GM18951 (cell line): Measurements from ENCODE around the gene ULK1.
"Not testable (repeated sequence)": the region's sequence is repeated elsewhere in the genome, so short reads cannot be mapped to it uniquely, and the experiment has no call there.

ENCODE experiments used
- POLR2A ChIP-seq: IDR thresholded peaks from 4 replicates; pipeline ENCODE4 v1.6.1; 2011; ENCODE audit warnings: mild to moderate bottlenecking; ENCODE audit not compliant: insufficient read length, insufficient read depth; ENCODE audit errors: extremely low read depth
- in situ Hi-C: fragments of 300-500 bp; cut with MboI; formaldehyde crosslinking; loops from one replicate; pipeline ENCODE4 v1.12.0; 2022; ENCODE audit warnings: low sequenced_read_pairs, mixed read lengths, inconsistent platforms; ENCODE audit not compliant: unreplicated experiment

Gene ULK1

DNA sequence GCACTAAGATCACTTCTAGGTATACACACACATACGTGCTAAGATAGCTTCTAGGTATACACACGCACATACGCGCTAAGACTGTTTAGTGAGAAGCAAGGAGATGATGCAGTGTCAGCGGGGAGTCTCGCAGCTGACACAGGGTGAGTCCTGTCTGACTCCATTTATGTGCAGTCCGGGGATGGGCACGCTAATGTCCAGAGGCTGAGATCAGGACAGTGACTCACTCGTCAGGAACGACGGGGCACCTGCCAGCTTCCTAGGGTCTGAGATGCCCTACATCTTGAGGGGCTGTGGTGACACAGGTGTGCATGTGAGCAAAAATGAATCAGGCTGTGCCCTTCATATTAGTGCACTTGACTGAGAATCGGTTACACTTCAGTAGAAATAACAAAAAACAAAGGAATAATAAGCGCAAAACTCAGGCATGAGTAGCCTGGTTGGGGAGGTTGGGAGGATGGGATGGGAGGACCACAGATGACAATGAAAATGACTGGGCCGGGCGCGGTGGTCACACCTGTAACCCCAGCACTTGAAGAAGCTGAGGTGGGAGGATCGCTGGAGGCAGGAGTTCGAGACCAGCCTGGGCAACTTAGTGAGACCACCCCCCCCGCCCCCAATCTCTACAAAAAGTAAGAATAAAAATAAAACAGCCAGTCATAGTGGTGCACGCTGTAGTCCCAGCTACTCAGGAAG lies 29.1 kb upstream of the ULK1 start:
- no peak for TF ChIP-seq POLR2A
- in situ Hi-C loops, result no loop called here

DNA sequence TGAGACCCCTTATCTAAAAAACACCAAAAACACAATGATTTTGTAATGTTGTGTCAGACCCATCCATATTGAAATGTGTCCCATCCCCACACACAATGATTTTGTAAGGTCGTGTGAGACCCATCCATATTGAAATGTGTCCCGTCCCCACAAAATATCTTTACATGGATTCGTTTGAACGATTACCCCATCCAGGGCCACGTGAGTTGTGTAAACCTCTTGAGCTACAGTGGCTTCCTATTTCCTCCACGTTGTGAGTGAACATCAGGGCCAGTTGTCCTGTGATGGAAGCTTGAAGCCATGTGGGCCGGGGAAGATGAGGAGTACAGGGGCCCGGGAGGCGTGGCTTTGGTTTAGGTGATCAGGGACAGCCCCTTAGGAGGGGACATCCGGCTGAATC lies 27.0 kb upstream of the ULK1 start:
- no peak for TF ChIP-seq POLR2A
- in situ Hi-C loops, result no loop called here

DNA sequence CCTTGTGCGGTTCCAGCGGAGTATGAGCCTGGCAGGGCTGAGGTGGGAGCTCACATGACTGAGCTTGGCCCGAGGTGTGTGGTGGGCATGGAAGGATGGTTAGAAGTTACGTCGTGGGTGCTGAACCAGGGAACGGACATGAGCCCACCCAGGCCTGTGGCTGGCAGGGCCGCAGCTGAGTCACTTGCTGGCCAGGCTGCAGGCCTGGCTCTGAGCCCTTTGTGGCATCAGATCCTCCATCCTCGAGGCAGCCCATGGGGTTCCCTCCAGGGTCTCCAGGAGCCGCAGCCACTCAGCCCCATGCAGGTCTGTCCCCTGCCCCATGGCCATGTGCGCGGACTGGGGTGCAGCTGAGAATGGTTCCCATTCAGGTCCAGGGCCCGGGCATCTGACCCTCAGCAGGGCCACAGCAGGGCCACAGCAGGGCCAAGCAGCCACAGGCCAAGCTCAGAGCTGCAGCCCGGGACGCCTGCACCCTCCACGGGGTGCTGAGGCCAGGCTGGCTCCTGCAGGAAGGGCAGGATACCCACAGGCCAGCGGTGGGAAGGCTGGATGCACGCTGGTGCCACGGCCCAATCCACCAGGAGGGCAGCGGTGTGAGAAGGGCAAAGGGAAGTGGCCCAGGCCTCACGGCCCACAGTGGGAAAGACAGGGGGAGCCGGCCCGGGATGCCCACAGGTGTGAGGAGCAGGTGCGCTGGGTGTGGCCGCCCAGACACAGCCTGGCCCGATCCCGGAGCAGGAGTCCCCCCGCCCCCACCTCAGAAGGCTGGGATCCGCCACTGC lies 26.3 kb upstream of the ULK1 start:
- no peak for TF ChIP-seq POLR2A
- in situ Hi-C loops, result no loop called here

DNA sequence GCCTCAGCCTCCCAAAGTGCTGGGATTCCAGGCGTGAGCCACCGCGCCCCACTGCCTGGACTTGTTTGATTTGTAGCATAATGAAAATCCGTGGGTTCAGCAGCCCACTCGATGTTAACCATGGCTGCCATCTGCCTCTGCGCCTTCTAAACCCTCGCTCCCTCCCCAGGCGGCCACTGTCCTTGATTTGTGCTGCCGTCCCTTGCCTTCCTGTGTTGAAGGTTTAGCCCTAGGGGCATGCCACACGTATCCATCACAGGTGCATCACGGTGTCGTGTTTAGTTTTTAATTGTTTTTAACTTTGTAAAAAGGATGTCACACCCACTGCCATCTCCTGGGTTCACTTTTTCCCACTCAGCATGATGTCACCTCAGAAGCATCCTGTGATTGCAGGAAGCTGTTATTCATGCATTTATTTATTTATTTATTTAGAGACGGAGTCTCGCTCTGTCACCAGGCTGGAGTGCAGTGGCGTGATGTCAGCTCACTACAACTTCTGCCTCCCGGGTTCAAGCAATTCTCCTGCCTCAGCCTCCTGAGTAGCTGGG lies 24.5 kb upstream of the ULK1 start:
- in situ Hi-C loops, result no loop called here

DNA sequence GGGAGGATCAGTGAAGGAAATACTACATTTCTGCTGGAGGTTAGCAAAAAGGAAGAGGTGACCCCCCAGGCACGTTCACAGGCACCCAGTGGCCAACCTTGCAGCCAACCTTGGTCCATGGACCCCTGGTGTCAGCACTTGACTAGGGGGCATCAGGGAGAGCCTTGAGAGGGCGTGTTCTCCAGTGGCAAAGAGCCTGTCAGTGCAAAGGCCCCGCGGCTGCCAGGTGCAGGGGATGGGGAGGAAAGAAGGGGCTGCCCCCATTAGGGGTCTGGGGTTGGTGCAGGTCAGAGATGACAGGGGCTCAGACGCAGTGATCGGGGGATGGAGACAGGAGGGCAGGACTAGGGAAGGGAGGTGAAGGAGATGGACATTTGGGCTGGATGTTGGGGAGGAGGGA lies 22.7 kb upstream of the ULK1 start:
- no peak for TF ChIP-seq POLR2A
- in situ Hi-C loops, result no loop called here

More for the DNA sequence above, 24.5 kb upstream of the ULK1 start:
- TF ChIP-seq POLR2A, result no peak

DNA sequence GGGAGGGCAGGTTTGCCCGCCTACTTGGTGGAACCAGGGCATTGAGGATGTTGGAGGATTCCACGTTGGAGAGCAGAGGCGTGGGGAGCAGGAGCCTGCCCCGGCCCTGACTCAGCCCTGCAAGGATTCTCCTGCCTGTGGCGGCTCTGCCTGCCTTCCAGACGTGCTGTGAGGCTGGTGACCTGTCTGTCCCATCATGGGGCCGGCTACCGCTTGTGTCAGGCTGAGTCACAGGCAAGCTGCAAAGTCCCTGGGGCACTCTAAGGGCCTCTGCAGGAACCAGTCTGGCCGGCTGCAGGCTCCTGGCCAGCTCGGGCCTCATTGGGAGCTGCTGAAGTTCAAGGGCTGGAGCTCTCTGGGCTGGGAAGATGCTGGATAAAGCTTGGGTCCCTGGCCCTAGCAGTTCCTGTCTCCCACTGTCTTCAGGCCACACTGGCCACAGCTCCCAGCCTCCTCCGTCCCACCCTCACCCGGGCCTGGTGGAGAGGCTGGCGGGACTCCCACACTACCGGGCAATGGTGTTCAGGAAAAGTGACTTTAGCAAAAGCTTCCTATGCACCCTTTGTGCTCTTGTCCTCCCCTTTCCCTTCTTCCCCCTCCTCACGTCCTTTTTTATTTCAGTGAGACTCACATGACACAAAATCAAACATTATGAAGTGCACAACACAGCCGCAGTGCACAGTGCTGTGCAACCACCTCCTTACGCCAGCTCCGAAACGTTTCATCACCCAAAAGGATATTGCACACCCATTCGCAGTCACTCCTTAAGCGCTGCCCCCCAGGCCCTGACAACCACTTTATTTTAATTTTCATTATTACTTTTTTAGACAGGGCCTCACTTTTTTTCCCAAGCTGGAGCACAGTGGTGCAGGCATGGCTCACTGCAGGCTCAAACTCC lies 22.0 kb upstream of the ULK1 start:
- TF ChIP-seq POLR2A, result no peak
- in situ Hi-C loops, result no loop called here

DNA sequence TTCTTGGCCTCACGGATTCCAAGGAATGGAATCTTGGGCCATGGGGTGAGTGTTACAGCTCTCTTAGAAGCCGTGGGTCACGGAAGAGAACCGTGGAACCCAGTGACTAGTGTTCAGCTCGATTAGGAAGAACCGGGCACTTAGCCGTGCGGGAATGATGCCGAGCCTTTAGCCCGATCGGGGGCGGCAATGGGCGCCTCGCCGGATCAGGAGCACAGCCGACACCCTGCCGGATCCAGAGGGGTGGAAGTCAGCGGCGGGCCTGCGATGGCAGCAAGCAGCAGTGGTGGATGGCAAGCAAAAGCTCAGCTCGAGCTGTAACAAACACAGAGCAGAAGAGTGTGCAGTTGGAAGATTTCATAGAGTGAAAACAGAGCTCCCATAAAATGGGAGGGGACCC lies 21.1 kb upstream of the ULK1 start:
- in situ Hi-C loops, result no loop called here

DNA sequence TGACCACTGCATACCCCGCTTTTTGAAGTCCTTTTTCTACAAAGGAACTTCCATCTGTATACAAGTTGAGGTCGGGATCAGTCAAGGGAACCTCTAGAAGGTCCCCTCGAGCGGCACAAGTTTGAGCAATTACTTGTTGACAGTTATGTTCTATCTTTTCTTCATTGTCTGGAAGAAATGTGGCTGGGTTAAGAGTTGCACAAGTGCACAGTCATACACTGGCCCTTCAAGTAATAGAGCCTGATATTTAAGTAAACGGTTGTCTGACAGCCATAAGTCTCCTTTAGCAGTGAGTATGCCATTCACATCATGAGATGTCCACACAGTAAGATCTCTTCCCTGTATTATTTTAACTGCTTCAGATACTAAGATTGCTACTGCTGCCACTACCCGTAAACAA lies 19.4 kb upstream of the ULK1 start:
- in situ Hi-C loops, result not testable (repeated sequence)

More for the DNA sequence above, 21.1 kb upstream of the ULK1 start:
- TF ChIP-seq POLR2A, result no peak

DNA sequence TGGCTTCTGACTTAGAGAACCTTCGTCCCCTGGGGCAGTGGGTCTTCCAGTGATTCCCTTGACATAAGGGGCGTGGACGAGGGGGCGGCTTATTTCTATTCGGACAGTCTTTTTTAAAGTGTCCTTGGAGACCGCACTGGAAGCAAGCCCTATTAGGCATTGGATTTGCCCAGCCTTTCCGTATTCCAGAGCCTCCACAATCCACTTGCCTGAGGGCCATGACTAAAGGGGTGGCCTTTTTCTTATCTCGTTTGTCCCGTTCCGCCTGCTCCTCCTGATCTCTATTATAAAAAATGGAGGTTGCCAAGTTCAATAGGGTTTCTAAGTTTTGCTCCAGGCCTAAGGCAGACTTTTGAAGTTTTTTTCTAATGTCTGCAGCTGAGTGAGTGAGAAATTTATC lies 17.2 kb upstream of the ULK1 start:
- in situ Hi-C loops, result not testable (repeated sequence)

DNA sequence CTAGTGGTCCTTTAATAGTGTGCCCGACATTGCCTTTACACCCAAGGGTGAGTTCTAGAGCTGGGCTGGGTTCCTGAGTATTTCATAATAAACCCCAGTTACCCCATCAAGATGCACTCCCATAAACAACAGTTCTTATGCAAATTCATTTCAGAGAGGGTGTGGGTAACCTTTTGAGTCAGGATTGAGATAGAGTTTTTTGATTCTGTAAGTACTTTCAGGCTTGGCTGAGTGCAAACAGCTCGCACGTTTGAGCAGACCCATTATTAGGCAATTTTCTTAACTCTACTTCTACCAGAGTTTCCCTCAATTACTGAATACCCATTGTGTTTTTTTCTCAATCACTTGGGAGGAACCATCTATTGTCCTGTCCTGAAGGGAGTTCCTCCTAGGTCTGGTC lies 16.0 kb upstream of the ULK1 start:
- in situ Hi-C loops, result not testable (repeated sequence)

DNA sequence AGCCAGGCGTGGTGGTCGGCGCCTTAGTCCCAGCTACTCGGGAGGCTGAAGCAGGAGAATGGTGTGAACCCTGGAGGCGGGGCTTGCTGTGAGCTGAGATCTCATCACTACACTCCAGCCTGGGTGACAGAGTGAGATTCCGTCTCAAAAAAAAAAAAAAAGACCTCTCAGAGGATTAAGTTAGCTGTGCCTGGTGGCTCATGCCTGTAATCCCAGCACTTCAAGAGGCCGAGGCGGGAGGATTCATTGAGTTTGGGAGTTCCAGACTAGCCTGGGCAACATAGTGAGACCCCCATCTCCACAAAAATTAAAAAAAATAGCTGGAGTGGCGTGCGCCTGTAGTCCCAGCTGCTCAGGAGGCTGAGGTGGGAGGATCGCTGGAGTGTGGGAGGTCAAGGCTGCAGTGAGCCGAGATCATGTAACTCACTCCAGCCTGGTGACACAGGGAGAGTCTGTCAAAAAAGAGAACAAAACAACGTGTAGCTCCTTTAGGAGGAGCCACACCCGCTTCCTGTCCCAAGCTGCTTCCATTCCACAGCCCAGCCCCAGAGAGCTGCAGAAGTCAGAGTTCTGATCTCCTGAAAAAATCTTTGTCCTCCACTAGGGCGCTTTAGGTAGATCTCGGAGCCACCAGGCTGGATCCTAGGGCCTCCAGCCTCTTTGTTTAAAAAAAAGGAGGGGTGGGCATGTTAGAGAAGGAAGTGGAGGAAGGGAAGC lies 11.5 kb upstream of the ULK1 start:
- TF ChIP-seq POLR2A, result no peak
- in situ Hi-C loops, result no loop called here

DNA sequence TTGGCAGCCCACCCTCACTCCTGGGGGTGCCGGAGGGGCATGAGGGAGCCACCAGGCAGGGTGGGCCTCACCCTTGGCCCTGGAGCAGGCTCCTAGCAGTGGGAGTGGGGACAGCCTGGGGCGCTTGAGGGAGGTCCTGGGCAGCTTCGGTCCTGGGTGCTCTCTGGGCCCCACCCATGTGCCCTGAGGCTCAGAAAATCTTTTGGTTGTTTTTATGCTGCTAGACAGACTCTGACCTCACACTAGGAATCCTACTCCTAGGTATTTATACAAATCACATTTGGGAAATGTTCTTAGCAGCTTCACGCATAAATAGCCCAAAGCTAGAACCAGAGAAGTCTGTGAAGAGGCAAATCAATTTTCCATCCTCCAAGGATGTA lies 10.9 kb upstream of the ULK1 start:
- in situ Hi-C loops, result no loop called here
- TF ChIP-seq POLR2A, result no peak

DNA sequence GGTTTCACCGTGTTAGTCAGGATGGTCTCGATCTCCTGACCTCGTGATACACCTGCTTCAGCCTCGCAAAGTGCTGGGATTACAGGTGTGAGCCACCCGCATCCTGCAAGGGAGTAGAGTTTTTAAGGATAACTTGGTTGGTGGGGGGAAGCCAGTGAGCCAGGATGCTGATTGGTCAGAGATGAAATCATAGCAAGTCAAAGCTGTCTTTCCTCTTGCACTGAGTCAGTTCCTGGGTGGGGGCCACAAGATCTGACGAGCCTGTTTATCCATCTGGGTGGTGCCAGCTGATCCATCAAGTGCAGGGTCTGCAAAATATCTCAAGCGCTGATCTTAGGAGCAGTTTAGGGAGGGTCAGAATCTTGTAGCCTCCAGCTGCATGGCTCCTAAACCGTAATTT lies 9.3 kb upstream of the ULK1 start:
- in situ Hi-C loops, result not testable (repeated sequence)
